C1 segment of cervical spinal cord (tissue), 14 donors: ENCODE data around the gene SEMA7A.

Experiments used
- DNase-seq, 14 donors: peaks; one replicate each; lab custom pipeline; 2025; lab: John Stamatoyannopoulos, UW

SEMA7A gene

DNA sequence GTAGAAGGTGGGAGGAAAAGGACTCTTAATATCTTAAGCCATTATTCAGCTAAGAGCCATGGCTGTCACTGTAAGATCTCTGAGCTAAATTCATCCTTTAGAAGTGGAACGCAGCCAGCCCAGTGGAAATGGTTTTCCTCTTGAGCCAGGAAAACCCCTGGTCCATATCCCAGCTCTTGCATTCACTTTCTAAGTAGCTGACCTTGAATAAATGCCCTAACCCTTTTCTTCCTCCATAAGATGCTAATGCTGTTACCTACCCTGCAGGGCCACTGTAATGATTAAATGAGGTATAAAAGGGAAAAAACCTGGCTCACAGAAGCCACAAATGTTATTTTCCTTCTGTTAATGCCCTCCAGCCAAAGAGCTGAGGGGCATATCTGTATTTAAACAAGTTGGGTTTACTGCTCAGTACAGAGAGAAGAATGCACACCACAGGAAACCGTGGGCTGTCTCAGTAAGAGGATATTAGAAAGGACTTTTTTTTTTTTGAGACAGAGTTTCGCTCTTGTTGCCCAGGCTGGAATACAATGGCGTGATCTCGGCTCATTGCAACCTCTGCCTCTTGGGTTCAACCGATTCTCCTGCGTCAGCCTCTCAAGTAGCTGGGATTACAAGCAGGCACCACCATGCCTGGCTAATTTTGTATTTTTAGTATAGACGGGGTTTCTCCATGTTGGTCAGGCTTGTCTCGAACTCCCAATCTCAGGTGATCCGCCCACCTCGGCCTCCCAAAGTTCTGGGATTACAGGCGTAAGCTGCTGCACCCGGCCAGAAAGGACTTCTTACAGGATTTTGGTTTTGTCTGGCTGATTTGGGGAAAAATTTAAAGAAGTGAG lies 20.4 kb upstream of the SEMA7A start:
- no peak for DNase-seq

DNA sequence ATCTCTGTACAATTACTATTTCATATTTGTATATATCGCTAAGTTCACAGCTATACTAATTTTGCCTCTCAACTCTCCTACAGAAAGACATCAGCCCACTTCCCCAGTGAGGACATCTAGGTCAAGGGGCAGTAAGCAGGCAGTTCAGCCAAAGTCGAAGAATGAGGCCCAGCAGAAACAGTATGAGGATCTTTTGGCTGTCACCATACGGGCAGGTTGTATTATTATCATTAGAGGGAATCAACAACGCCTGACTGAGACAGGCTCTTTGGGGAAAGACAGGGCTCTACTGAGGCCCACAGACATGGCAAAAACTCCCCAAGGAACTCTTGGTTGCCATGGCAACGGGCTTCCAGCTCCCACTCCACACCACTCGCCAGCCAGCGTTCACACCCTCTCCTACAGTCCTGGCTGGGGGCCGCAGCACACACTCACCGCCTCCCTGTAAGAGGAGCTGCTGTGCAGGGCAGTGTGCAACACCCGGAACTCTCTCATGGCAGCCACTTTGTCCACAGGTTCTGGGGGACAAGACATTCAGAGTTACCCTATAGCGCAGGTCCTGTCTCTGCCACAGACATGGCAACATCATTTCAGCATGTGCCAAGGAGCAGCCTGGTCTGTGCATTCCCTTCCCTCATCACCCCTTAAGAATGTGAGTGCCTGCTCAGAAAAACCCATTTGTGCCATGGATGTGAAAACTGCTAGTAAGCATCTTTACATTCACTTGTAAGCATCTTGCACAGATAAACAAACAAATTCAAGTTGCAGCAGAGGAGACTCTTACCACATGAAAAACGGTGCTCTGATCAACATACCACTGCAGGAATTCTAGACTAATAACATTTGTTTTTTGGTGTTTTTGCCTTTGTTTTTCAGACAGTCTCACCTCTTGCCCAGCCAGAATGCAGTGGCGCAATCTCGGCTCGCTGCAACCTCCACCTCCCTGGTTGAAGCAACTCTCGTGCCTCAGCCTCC lies 18.4 kb upstream of the SEMA7A start:
- DNase-seq, result peak in 1 of 14 donors; percentile 41

DNA sequence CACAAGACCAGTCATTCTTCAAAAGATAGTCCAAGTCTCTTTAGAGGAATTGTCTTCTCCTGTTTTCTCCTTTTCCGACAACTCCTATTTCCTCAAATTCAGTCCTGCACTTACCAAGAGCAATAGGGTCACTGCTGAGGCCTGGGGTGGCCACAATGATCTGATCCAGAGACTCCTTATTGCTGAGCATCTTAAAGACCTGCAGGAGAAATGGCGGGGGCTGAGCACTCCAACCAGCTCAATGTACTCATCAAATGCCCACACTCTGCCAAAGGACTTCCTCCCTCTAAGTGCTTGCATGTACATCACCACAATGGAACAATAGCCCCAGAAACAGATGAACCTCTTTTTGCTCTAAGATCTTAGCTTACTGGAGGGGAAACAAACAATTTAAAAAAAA lies 17.6 kb upstream of the SEMA7A start:
- DNase-seq, result no peak

DNA sequence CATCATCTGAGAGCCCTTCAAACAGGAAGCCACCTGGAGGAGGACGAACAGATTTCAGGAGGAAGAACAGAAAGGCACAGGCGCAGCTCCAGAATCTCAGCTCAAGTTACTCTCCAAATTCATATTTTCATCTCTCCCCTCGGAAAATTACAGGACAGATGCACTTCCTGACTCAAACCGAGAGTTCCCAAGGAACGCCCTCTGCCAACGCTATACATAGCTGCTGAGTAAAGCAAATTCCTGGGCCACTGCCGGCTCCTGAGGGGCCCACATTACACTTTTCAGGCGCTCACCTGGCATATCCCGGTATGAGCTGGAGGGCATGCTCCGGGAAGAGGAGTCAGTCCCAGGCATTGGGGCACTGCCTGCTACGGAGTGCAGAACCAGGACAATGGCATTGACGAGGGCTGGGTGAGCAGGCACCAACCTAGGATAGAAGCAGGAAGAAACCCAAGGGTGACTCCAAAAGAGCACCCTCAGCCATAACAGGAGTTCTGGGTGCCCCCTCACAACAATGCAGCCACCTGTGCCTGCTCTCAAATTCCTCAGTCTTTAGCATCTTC lies 16.0 kb upstream of the SEMA7A start:
- DNase-seq, result peak in 1 of 14 donors; percentile 87

DNA sequence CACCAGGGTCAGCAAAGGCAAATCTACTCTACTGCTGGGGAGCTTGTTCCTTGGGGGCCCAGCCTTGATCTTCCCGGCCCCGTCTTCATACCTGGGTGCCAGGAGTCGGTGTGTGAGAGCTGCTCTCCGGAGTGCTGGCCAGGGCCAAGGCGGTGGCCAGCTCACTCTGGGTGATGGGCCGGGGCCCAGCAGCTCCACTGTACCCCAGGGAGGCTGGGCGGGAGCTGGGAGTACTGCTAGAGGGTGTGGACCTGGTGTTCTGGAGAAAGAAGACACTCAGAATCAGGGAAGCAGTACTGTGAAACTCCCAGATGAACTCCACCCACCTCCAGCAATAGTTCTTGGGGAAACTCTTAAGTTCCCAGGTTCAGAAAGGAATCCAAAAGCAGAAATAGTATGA lies 15.3 kb upstream of the SEMA7A start:
- DNase-seq, result no peak

- DNase-seq, result no peak
Observed at GRCh38 chr15:74445816-74446763, 12.3 kb upstream of the SEMA7A start.

DNA sequence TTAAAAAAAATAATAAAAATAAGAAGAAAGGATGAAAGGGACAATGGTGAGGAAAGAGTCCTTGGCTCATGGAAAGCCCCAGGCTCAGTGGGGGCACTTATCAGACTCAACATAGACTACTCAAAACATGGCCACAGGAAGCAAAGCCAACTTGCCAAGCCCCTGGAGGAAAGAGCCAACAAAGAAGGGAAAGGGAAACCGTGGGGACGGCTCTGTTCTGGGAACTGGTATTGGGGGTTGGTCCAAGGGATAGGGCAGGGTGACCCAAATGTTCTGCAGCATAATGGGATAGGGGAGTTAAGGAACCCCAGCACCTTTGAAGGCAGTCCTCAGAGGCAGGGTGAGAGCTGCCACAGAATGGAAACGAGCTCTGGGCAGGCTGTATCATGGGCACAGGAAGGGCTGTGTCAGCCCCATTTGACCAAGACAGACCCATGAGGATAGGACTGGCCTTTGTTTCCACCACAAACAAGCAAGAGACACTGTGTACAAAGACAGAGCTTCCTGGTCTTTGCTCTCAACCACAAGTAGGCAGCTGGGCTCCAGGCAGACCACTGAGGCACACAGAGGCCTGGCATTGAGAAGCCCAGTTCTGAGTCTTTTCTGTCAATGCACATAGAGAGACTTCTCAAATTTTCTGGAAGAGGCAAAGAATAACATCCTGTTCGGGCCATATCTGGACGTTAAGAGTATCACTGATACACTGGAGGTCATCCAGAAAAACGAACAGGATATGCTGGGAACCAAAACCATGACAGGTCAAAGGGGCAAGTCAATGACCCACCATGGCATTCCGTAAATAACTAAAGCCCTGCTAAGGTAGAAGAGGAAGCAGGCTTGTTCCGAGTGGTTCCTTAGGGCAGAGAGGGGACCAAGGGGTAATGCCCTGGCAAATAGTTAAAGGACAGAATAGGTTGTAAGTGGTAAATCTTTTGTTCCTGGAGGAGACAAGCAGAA lies 10.6 kb upstream of the SEMA7A start:
- DNase-seq, result peak in 2 of 14 donors; percentile 30 to 63

- DNase-seq, result no peak
Observed at GRCh38 chr15:74443100-74443909, 9.5 kb upstream of the SEMA7A start.

GRCh38 chr15:74442604-74443003 lies 8.8 kb upstream of the SEMA7A start:
- DNase-seq, result no peak

- no peak for DNase-seq
Observed at GRCh38 chr15:74442063-74442462, 8.3 kb upstream of the SEMA7A start.

DNA sequence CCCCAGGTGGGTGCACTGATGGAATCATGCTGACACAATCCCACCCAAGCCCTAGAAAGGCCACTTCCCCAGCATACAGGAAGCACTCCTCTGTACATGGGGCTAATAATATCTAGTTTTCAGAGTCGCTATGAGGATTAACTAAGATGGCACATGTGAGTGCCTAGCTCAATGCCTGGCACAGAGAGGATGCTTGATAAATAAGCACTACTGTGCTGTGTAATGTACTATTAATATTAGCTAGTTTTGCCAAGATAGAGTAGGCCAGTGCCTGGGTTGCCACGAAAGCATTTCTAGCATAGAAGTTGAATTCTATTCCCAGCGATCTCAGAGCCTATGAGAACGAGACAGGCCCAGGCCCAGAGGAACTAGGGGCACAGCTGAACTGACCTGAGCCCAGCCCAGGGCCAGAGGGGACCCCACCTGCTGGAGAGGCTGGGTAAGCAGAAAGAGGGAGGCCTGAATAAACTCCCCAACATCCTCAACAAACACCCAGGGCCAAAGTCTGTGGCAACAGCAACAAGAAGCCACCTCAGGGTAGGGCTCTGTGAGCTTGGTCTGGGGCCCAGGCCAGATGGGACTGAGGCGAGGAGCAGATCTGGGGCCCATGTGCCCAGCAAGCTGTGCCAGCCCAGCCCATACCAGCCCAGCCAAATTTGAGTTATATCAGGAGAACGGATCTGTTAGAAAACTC lies 7.6 kb upstream of the SEMA7A start:
- DNase-seq, result peak in 1 of 14 donors; percentile 73

GRCh38 chr15:74438721-74439316 lies 5.1 kb upstream of the SEMA7A start:
- peak in 11 of 14 donors; percentile 29 to 84 (median 63) for DNase-seq

DNA sequence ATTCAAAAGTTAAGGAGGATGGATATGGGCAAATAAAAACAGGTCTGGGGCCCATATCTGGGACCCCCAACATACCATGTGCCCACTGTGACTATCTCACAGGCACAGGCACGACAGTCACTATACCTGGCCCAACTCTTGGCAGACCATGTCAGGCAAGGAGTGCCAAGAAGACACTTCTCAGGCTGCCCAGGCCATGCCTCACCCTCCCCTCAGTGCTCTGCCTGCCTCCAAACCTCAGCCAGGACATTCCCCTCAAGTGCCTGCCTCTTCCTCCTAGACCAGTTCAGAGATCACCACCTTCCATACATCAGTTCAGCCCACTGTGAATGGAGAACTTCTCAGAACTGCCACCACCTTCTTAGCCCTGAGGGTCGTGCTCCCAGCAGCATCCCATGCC lies 4.4 kb upstream of the SEMA7A start:
- no peak for DNase-seq

GRCh38 chr15:74434263-74435136 lies 742 bp upstream of the SEMA7A start:
- peak in 1 of 14 donors; percentile 79 for DNase-seq

DNA sequence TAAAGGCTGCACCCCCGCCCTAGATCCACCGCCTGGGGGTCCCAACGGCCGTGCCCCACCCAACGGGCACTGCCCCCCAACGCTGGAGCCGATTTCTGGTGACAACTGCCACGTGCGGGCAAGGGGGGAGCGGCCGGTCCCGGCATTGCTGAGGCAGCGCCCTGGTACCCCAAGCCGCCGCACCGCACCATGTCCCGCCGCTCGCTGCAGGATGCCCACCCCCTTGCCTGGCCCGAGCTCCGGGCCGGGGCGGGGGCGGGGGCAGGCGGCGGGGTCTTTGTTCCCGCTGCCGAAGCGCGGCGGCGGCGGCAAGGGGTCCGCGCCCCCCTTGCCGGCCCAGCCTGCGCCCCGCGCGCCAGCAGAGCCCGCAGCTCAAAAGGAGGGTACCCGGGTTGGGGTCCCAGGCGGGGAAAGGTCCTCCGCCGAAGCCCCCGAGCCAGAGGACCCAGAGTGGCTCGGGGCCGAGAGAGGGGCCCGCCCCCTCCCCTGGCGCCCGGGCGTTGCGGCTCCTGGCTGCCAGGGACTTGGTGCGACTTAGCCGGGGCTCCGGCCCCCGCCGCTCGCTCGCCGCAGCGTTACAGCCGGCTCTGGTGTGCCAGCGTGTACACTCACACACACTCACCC lies 678 bp downstream of the SEMA7A start:
- DNase-seq, result no peak

DNA sequence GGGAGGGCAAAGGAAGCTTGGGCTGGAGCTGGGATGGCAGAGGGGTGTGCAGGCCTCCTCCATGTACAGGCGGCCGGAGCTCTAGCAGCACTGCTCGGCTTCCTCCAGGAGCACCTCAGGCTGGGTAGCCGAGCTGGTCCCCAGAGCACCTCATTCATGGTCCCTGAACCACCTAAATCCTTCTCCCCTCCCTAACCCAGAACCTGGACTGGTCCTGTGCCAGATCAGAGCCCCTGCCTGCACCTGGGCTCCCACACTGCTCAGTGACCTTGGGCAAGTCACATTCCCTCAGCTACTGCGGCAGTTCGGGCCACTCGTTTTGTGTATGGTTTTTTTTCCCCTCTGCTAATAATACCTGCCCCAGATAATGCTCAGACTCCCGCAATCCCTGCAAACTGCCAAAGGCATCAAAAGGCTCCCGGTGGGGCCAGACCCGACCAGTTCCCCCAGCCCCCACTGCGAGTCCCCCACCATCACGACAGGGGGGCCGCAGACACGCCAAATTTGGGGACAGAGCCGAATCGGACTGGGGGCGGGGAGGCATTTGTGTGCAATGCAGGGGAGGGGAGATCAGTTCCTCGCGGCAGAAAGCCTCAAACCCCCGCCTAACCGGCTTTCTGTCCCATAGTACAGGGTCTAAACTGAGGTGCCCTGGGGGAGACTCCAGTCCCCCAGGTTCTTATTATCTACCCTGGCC lies 1.3 kb downstream of the SEMA7A start:
- peak in 1 of 14 donors; percentile 25 for DNase-seq
